HG03175 (cell line): ENCODE results near the gene RAB33A.
A peak's percentile ranks its signal among the peaks of the same experiment; 100 is the strongest.

Experiments
- ATAC-seq: cut with Tn5 transposase; IDR thresholded peaks from one replicate; pipeline ENCODE4 v1.9.1; 2021; ENCODE audit warnings: mild to moderate bottlenecking, moderate library complexity; ENCODE audit not compliant: unreplicated experiment

The RAB33A gene

GRCh38 chrX:130172127-130172845 is 524 bp downstream of the RAB33A start:
- no peak for ATAC-seq

GRCh38 chrX:130173190-130173895 is 1.6 kb downstream of the RAB33A start:
- ATAC-seq: peak; percentile 40

GRCh38 chrX:130174045-130174704 is 2.4 kb downstream of the RAB33A start:
- ATAC-seq: no peak

GRCh38 chrX:130174937-130175336 is 3.2 kb downstream of the RAB33A start:
- no peak for ATAC-seq

- ATAC-seq: peak; percentile 74
Measured at GRCh38 chrX:130176354-130176776, 4.6 kb downstream of the RAB33A start.

- no peak for ATAC-seq
Measured at GRCh38 chrX:130176942-130177341, 5.2 kb downstream of the RAB33A start.

GRCh38 chrX:130179170-130179569 is 7.4 kb downstream of the RAB33A start:
- ATAC-seq: no peak

- ATAC-seq: no peak
Measured at GRCh38 chrX:130179579-130180215, 7.9 kb downstream of the RAB33A start.

GRCh38 chrX:130184168-130184567 is 12.4 kb downstream of the RAB33A start:
- no peak for ATAC-seq

- no peak for ATAC-seq
Measured at GRCh38 chrX:130184857-130185256, 13.1 kb downstream of the RAB33A start.

GRCh38 chrX:130186651-130187050 is 14.9 kb downstream of the RAB33A start:
- ATAC-seq: no peak

- no peak for ATAC-seq
Measured at GRCh38 chrX:130190801-130191200, 19.0 kb downstream of the RAB33A start.

GRCh38 chrX:130196466-130196865 is 24.7 kb downstream of the RAB33A start:
- no peak for ATAC-seq

GRCh38 chrX:130197464-130197863 is 25.7 kb downstream of the RAB33A start:
- no peak for ATAC-seq

- no peak for ATAC-seq
Measured at GRCh38 chrX:130204647-130205046, 32.9 kb downstream of the RAB33A start.

- ATAC-seq: no peak
Measured at GRCh38 chrX:130211415-130212186, 39.8 kb downstream of the RAB33A start.

GRCh38 chrX:130212371-130212770 is 40.6 kb downstream of the RAB33A start:
- no peak for ATAC-seq

- no peak for ATAC-seq
Measured at GRCh38 chrX:130213376-130213775, 41.6 kb downstream of the RAB33A start.

GRCh38 chrX:130216320-130216719 is 44.6 kb downstream of the RAB33A start:
- ATAC-seq: no peak

GRCh38 chrX:130224810-130225209 is 53.0 kb downstream of the RAB33A start:
- no peak for ATAC-seq

GRCh38 chrX:130228871-130229270 is 57.1 kb downstream of the RAB33A start:
- ATAC-seq: no peak
